Natural killer cell (primary cell): Measurements from ENCODE around the gene H6PD. TPM values are rescaled to one million over a fixed set of nuclear protein-coding genes. Genes with fewer than 3 reads are reported as not detected.

ENCODE experiments used
- ATAC-seq, 3 donors: fragments of 150-1000 bp in 2 of 3; fragments of 200-7000 bp in 1 of 3; cut with Tn5 transposase; 1 replicate in 1 of 3; 2 replicates in 2 of 3; pipeline ENCODE4 v1.10.0; 2021; ENCODE audit warnings: mild to moderate bottlenecking in 2 of 3, moderate library complexity in 2 of 3
- DNase-seq, 2 donors: peaks; one replicate each; pipeline versions ENCODE4 v3.0.0 to v3.0.0-alpha.2; 2013 to 2021; ENCODE audit warnings: mixed read lengths in 1 of 2
- H3K27ac ChIP-seq: one replicate; pipeline ENCODE4 v1.5.1; 2013; ENCODE audit warnings: mild to moderate bottlenecking, low read length
- H3K27me3 ChIP-seq: one replicate; pipeline ENCODE4 v1.6.1; 2013; ENCODE audit warnings: low read length; ENCODE audit not compliant: control insufficient read depth, insufficient read depth
- H3K36me3 ChIP-seq: one replicate; pipeline ENCODE4 v1.6.1; 2013; ENCODE audit warnings: low read length; ENCODE audit not compliant: control insufficient read depth, insufficient read depth
- H3K4me1 ChIP-seq: one replicate; pipeline ENCODE4 v1.6.1; 2013; ENCODE audit warnings: low read length; ENCODE audit not compliant: control insufficient read depth, insufficient read depth
- H3K4me3 ChIP-seq: one replicate; pipeline ENCODE4 v1.5.1; 2013; ENCODE audit warnings: low read length
- H3K9me3 ChIP-seq: one replicate; pipeline ENCODE4 v1.6.1; 2013; ENCODE audit warnings: low read length; ENCODE audit not compliant: control insufficient read depth, insufficient read depth
- H3K27ac Mint-ChIP-seq, 2 donors: one replicate each; pipeline ENCODE4 v1.8.0; 2022; ENCODE audit warnings: mild to moderate bottlenecking in 2 of 2, mixed read lengths in 2 of 2, moderate library complexity in 1 of 2
- H3K27me3 Mint-ChIP-seq, 2 donors: one replicate each; pipeline ENCODE4 v1.8.0; 2022; ENCODE audit warnings: low read depth in 2 of 2, mixed read lengths in 2 of 2
- H3K36me3 Mint-ChIP-seq: one replicate; pipeline ENCODE4 v1.8.0; 2022; ENCODE audit warnings: mixed read lengths
- H3K4me1 Mint-ChIP-seq, 2 donors: one replicate each; pipeline ENCODE4 v1.8.0; 2022; ENCODE audit warnings: mixed read lengths in 2 of 2
- H3K4me3 Mint-ChIP-seq: one replicate; pipeline ENCODE4 v1.8.0; 2022; ENCODE audit warnings: mild to moderate bottlenecking, moderate library complexity, mixed read lengths
- H3K9me3 Mint-ChIP-seq, 2 donors: one replicate each; pipeline ENCODE4 v1.8.0; 2022; ENCODE audit warnings: mixed read lengths in 2 of 2
- WGBS: methylation state at CpG from one replicate; pipeline ENCODE4 v1.1.7; 2013; ENCODE audit warnings: missing lambda C conversion rate; ENCODE audit not compliant: insufficient coverage; 5-methylcytosine and 5-hydroxymethylcytosine counted together
- intact Hi-C: fragments of 100-400 bp; cut with micrococcal nuclease; formaldehyde crosslinking; loops from one replicate; pipeline ENCODE4 v1.14.2; 2022
- total RNA-seq, 4 donors: library from RNA; stranded (reverse); fragments of 120-200 nt in 1 of 4; gene quantifications; one replicate each; pipeline versions ENCODE4 v1.2.3 to v1.2.4, GENCODE V29; 2013 to 2022
- TF ChIP-seq, protein P1 (sequence below): fragments of 200-600 bp; IDR thresholded peaks from one replicate; pipeline ENCODE4 v1.8.0; 2022; ENCODE audit warnings: antibody characterized with exemption

H6PD gene
- total RNA-seq, 3 donors from 2014 or later (not counting 1 experiment from before 2014, with no cell fraction given), result 24.3 to 37.1 (median 31.2) TPM

DNA sequence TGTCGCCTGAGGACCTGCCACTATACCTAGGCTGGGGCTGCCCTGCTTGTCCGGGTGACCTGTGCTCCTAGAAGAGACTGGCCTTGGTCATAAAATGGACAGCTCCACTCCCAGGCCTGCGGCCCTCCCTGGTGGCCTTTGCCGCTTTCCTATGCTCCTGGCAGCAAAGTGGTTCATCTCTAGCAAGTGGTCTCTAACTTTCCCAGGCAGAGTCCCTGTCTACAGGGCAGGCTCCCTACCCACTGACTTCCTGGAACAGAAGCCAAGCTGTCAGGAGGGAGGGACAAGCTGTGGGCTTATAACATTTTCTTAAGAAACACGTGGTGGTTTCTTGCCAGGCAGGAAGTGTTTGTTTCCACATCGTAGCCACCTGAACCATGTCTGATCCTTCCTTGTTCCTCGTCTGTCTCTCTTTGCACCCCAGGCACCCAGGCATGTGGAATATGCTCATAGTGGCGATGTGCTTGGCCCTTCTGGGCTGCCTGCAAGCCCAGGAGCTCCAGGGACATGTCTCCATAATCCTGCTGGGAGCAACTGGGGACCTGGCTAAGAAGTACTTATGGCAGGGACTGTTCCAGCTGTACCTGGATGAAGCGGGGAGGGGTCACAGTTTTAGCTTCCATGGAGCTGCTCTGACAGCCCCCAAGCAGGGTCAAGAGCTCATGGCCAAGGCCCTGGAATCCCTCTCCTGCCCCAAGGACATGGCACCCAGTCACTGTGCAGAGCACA, 10.1 kb downstream of the H6PD start:
- Histone ChIP-seq H3K36me3 (peaks cover 16% of the 10 kb centered on the region), H3K27ac (no peak overlapping the region)
- TF ChIP-seq, protein P1, sequence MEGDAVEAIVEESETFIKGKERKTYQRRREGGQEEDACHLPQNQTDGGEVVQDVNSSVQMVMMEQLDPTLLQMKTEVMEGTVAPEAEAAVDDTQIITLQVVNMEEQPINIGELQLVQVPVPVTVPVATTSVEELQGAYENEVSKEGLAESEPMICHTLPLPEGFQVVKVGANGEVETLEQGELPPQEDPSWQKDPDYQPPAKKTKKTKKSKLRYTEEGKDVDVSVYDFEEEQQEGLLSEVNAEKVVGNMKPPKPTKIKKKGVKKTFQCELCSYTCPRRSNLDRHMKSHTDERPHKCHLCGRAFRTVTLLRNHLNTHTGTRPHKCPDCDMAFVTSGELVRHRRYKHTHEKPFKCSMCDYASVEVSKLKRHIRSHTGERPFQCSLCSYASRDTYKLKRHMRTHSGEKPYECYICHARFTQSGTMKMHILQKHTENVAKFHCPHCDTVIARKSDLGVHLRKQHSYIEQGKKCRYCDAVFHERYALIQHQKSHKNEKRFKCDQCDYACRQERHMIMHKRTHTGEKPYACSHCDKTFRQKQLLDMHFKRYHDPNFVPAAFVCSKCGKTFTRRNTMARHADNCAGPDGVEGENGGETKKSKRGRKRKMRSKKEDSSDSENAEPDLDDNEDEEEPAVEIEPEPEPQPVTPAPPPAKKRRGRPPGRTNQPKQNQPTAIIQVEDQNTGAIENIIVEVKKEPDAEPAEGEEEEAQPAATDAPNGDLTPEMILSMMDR, result no peak

DNA sequence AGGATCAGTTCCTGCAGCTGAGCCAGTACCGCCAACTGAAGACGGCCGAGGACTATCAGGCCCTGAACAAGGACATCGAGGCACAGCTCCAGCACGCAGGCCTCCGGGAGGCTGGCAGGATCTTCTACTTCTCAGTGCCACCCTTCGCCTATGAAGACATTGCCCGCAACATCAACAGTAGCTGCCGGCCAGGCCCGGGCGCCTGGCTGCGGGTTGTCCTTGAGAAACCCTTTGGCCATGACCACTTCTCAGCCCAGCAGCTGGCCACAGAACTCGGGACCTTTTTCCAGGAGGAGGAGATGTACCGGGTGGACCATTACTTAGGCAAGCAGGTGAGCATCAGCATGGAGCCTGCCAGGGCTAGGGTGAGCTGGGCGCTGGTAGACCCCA, 10.7 kb downstream of the H6PD start:
- no peak overlapping the region for H3K4me3 Mint-ChIP-seq
- intact Hi-C loops, result no loop called here

More for the DNA sequence above, 10.1 kb downstream of the H6PD start:
- H3K27me3 Mint-ChIP-seq, result no peaks in the 10 kb centered on the region
- WGBS, result 63% methylated on average over 9 of the region's 9 CpGs
- Histone ChIP-seq H3K9me3 (no peaks in the 10 kb centered on the region), H3K4me1 (peaks cover 14% of the 10 kb centered on the region), H3K27me3 (no peaks in the 10 kb centered on the region), H3K4me3 (no peak overlapping the region)
- no peak overlapping the region for H3K4me3 Mint-ChIP-seq
- no peak overlapping the region for H3K27ac Mint-ChIP-seq
- intact Hi-C loops, result no loop called here
- DNase-seq, result no peak
- no peaks in the 10 kb centered on the region for H3K9me3 Mint-ChIP-seq
- no peak for ATAC-seq
- H3K4me1 Mint-ChIP-seq, result peaks cover 22 to 25% of the 10 kb centered on the region in 2 donors
- H3K36me3 Mint-ChIP-seq, result no peaks in the 10 kb centered on the region

DNA sequence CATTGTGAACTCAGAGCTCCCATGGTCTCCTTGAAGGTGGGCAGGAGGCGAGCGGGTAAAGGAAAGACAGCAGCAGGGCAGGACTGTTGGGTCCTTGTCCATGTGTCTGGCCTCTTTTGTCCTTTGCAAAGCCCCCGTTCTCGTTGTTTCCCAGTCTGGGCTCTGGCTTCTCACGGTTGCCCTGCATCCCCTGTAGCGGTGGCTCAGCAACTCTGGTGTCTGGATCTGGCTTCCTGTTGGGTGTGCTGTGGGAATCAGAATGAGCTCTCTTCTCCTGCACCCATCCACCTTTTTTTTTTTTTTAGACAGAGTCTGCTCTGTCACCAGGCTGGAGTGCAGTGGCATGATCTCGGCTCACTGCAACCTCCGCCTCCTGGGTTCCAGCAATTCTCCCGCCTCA, 11.1 kb downstream of the H6PD start:
- DNase-seq (no peak), ATAC-seq (no peak)
- H3K4me3 ChIP-seq, result no peak overlapping the region
- no peaks in the 10 kb centered on the region for H3K9me3 ChIP-seq
- H3K27ac ChIP-seq, result no peak overlapping the region
- TF ChIP-seq, protein P1, result no peak
- Mint-ChIP-seq H3K36me3 (no peaks in the 10 kb centered on the region), H3K9me3 (no peaks in the 10 kb centered on the region), H3K4me1 (peaks cover 12 to 15% of the 10 kb centered on the region in 2 donors), H3K27ac (no peak overlapping the region), H3K4me3 (no peak overlapping the region), H3K27me3 (no peaks in the 10 kb centered on the region)
- 96% methylated on average over 9 of the region's 9 CpGs for WGBS
- H3K36me3 ChIP-seq, result peaks cover 13% of the 10 kb centered on the region
- H3K4me1 ChIP-seq, result peaks cover 4% of the 10 kb centered on the region
- no peaks in the 10 kb centered on the region for H3K27me3 ChIP-seq
- intact Hi-C loops, result no loop called here

More for the DNA sequence above, 10.7 kb downstream of the H6PD start:
- Histone ChIP-seq H3K4me1 (peaks cover 9% of the 10 kb centered on the region), H3K9me3 (no peaks in the 10 kb centered on the region), H3K36me3 (peaks cover 16% of the 10 kb centered on the region), H3K27me3 (no peaks in the 10 kb centered on the region), H3K4me3 (no peak overlapping the region), H3K27ac (no peak overlapping the region)
- Mint-ChIP-seq H3K4me1 (peaks cover 16 to 19% of the 10 kb centered on the region in 2 donors), H3K27ac (no peak overlapping the region), H3K9me3 (no peaks in the 10 kb centered on the region), H3K36me3 (no peaks in the 10 kb centered on the region), H3K27me3 (no peaks in the 10 kb centered on the region)
- TF ChIP-seq, protein P1, result no peak
- DNase-seq (no peak), ATAC-seq (no peak)
- 97% methylated on average over 15 of the region's 15 CpGs for WGBS

DNA sequence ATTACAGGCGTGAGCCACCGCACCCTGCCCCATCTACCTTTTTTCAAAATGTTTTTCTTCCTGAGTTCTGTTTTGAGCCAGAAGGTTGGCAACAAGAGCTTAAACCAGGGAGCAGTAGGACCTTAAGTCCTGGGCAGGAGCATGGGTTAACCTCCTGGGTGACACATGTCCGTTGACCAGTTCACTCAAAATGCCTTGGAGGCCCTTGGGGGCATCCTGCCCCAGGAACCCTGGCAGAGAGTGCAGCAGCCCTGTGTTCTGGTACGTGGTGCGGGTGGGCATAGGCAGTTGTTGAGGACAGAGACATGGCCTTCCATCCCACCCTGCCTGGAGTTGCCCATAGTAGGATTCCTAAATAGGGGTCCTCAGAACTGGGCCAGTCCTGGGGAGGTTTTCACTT, 11.6 kb downstream of the H6PD start:
- TF ChIP-seq, protein P1, result no peak
- WGBS, result 96% methylated on average over 5 of the region's 5 CpGs
- Mint-ChIP-seq H3K9me3 (no peaks in the 10 kb centered on the region), H3K4me1 (peaks cover 9 to 14% of the 10 kb centered on the region in 2 donors), H3K27me3 (no peaks in the 10 kb centered on the region), H3K27ac (no peak overlapping the region), H3K36me3 (no peaks in the 10 kb centered on the region), H3K4me3 (no peak overlapping the region)
- H3K36me3 ChIP-seq, result peaks cover 17% of the 10 kb centered on the region
- no peaks in the 10 kb centered on the region for H3K27me3 ChIP-seq
- no peaks in the 10 kb centered on the region for H3K9me3 ChIP-seq
- DNase-seq, result no peak
- no peak overlapping the region for H3K4me3 ChIP-seq
- H3K27ac ChIP-seq, result no peak overlapping the region
- intact Hi-C loops, result no loop called here
- no peak for ATAC-seq
- H3K4me1 ChIP-seq, result no peaks in the 10 kb centered on the region
